Lower lobe of right lung (tissue), 2 donors: ENCODE data around the gene TTLL9. TPM values are rescaled to one million over a fixed set of nuclear protein-coding genes. Genes with fewer than 3 reads are reported as not detected.

Experiments
- ATAC-seq, 2 donors: fragments of 200-7000 bp; cut with Tn5 transposase; one replicate each; pipeline ENCODE4 v1.9.1; 2020 to 2022; ENCODE audit warnings: mild to moderate bottlenecking in 2 of 2, moderate library complexity in 2 of 2
- DNase-seq: peaks from one replicate; pipeline ENCODE4 v3.0.0-alpha.2; 2020
- H3K27ac ChIP-seq: fragments of 200-600 bp; one replicate; pipeline ENCODE4 v1.8.0; 2022
- H3K27me3 ChIP-seq: fragments of 200-600 bp; one replicate; pipeline ENCODE4 v1.8.0; 2022; ENCODE audit warnings: low read depth
- H3K36me3 ChIP-seq: fragments of 200-600 bp; one replicate; pipeline ENCODE4 v1.8.0; 2022; ENCODE audit warnings: mild to moderate bottlenecking
- H3K4me1 ChIP-seq: fragments of 200-600 bp; one replicate; pipeline ENCODE4 v1.8.0; 2022
- H3K4me3 ChIP-seq: fragments of 200-600 bp; one replicate; pipeline ENCODE4 v1.8.0; 2022; ENCODE audit warnings: mild to moderate bottlenecking
- H3K9me3 ChIP-seq: fragments of 200-600 bp; one replicate; pipeline ENCODE4 v1.8.0; 2022
- CTCF ChIP-seq: fragments of 200-600 bp; IDR thresholded peaks from one replicate; pipeline ENCODE4 v1.8.0; 2022; ENCODE audit warnings: antibody characterized with exemption, mild to moderate bottlenecking
- intact Hi-C: fragments of 100-400 bp; cut with DNase I; formaldehyde crosslinking; loops from one replicate; pipeline ENCODE4 v1.11.0; 2022
- total RNA-seq: library from RNA; stranded (reverse); fragmentation: NEBNext Ultra II Directional; extraction: Animal tissue kit (Norgen Biotek cat#: 25700); gene quantifications from one replicate; pipeline ENCODE4 v1.2.1, GENCODE V29; 2021
- donor health status: DM: no; HTN: yes; CAD: no; lungs with severe emphysema.

The TTLL9 gene
- total RNA-seq, 1 donor from 2014 or later = 5.9 TPM

GRCh38 chr20:31945319-31945718, 74.9 kb downstream of the TTLL9 start:
- Histone ChIP-seq H3K27me3 (no peaks in the 10 kb centered on the region), H3K36me3 (peaks cover 66% of the 10 kb centered on the region), H3K27ac (no peak overlapping the region), H3K4me1 (peaks cover 7% of the 10 kb centered on the region), H3K9me3 (no peaks in the 10 kb centered on the region), H3K4me3 (no peak overlapping the region)
- TF ChIP-seq CTCF = no peak
- ATAC-seq (no peak), DNase-seq (no peak)
- intact Hi-C loops = no loop called here

GRCh38 chr20:31945785-31946184, 75.4 kb downstream of the TTLL9 start:
- Histone ChIP-seq H3K27me3 (no peaks in the 10 kb centered on the region), H3K27ac (no peak overlapping the region), H3K4me1 (peaks cover 11% of the 10 kb centered on the region), H3K36me3 (peaks cover 66% of the 10 kb centered on the region), H3K9me3 (no peaks in the 10 kb centered on the region), H3K4me3 (no peak overlapping the region)
- intact Hi-C loops = no loop called here
- ATAC-seq (no peak), DNase-seq (no peak)
- no peak for TF ChIP-seq CTCF

DNA sequence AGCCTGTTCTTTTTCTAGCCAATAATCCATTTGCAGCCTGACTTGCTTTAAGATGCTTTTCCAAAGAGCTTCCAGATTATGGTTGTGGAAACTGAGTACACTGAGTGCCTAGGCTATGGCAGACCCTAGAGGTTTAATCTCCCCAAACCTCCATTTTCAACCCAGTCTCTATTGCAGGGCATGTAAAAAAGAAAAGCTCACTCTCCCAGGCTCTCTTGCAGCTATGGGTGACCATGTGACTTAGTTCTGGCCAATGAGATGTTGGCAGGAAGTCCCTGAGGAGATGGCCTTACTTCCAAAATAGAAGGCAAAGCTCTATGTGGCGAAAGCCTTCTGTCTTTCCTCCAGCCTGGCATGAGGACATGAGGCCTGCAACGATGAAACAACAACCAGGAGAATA, 77.6 kb downstream of the TTLL9 start:
- intact Hi-C loops = no loop called here
- no peak for TF ChIP-seq CTCF
- Histone ChIP-seq H3K36me3 (peaks cover 62% of the 10 kb centered on the region), H3K4me3 (no peak overlapping the region), H3K4me1 (peaks cover 16% of the 10 kb centered on the region), H3K27me3 (no peaks in the 10 kb centered on the region), H3K27ac (no peak overlapping the region), H3K9me3 (no peaks in the 10 kb centered on the region)
- ATAC-seq (no peak), DNase-seq (no peak)

- no peak overlapping the region for H3K4me3 ChIP-seq
- intact Hi-C loops = loop anchor here (5.0 kb wide), 1 partner anchor 98 kb away; no protein-coding TSS in a partner anchor
- TF ChIP-seq CTCF = no peak
- no peaks in the 10 kb centered on the region for H3K9me3 ChIP-seq
- no peaks in the 10 kb centered on the region for H3K27me3 ChIP-seq
- DNase-seq = no peak
- H3K4me1 ChIP-seq = peaks cover 16% of the 10 kb centered on the region
- peaks cover 48% of the 10 kb centered on the region for H3K36me3 ChIP-seq
- no peak overlapping the region for H3K27ac ChIP-seq
- no peak for ATAC-seq
Observed at GRCh38 chr20:31949877-31950646, 79.6 kb downstream of the TTLL9 start.

- Histone ChIP-seq H3K9me3 (no peaks in the 10 kb centered on the region), H3K4me3 (peak overlapping the region; percentile 99), H3K27me3 (peaks cover 5% of the 10 kb centered on the region), H3K4me1 (peaks cover 16% of the 10 kb centered on the region), H3K36me3 (peaks cover 37% of the 10 kb centered on the region), H3K27ac (peak overlapping the region; percentile 87)
- TF ChIP-seq CTCF = no peak
- intact Hi-C loops = loop anchor here (5.0 kb wide), 1 partner anchor 99 kb away; no protein-coding TSS in a partner anchor
- DNase-seq = no peak
- ATAC-seq = no peak
Observed at GRCh38 chr20:31951203-31951529, 80.7 kb downstream of the TTLL9 start.
